HepG2 (cell line): ENCODE results near the gene GIMD1.

Experiments used
- JUN ChIP-seq: sonication (generic); formaldehyde crosslinking; IDR thresholded peaks from 2 replicates; pipeline ENCODE4 v1.4.0; 2020; ENCODE audit warnings: mild to moderate bottlenecking, missing genetic modification reagents
- KDM1A ChIP-seq: IDR thresholded peaks from 2 replicates; pipeline ENCODE4 v1.6.1; 2016; ENCODE audit warnings: missing compliant biosample characterization
- MIXL1 ChIP-seq: IDR thresholded peaks from 2 replicates; pipeline ENCODE4 v1.6.1; 2016
- ZNF776 ChIP-seq: sonication (generic); formaldehyde crosslinking; IDR thresholded peaks from 2 replicates; pipeline ENCODE4 v1.4.0; 2020; ENCODE audit warnings: mild to moderate bottlenecking, missing genetic modification reagents

DNA sequence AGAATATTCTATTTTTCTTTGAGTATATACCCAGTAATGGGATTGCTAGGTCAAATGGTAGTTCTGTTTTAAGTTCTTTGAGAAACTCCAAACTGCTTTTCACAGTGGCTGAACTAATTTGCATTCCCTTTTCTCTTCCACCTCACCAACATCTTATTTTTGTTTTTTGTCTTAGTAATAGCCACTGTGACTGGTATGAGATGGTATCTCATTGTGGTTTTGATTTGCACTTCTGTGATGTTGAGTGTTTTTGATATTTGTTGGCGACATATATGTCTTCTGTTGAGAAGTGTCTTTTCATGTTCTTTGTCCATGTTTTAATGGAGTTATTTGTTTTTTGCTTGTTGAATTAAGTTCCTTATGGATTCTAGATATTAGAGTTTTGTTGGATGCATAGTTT is 27.8 kb downstream of the GIMD1 start:
- TF ChIP-seq MIXL1 (CRISPR knock-in tag): no peak
- no peak for TF ChIP-seq JUN (CRISPR knock-in tag)
- TF ChIP-seq ZNF776: no peak
- TF ChIP-seq KDM1A (CRISPR knock-in tag): no peak
